GM19193 (cell line): ENCODE results near the gene SPATA12.

Experiments
- POLR2A ChIP-seq: IDR thresholded peaks from 4 replicates; pipeline ENCODE4 v1.6.1; 2011; ENCODE audit not compliant: insufficient read depth, insufficient read length; ENCODE audit errors: extremely low read depth

The SPATA12 gene

GRCh38 chr3:57093489-57093888 is 33.0 kb downstream of the SPATA12 start:
- no peak for TF ChIP-seq POLR2A

GRCh38 chr3:57093971-57094535 is 33.6 kb downstream of the SPATA12 start:
- TF ChIP-seq POLR2A = no peak

DNA sequence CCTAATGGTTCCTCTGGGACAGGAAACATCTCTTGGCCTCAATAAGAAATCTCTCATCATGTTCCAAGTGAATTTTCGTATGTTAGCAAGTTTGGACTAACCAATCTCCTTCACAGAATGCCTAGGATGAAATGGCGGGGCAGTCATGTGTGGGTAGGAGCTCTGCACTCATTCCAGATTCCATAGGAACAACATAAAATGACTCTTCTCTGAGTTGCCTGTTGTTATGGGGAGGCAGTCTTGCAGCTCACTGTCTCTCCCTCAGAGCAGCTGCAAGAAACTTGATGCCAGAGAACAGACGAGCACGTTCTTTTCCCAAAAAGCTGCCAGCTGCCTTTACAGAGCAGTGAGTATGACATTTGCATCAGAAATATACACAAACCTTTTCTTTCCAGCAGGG is 34.1 kb downstream of the SPATA12 start:
- no peak for TF ChIP-seq POLR2A

- no peak for TF ChIP-seq POLR2A
Observed at GRCh38 chr3:57095363-57095762, 34.9 kb downstream of the SPATA12 start.

DNA sequence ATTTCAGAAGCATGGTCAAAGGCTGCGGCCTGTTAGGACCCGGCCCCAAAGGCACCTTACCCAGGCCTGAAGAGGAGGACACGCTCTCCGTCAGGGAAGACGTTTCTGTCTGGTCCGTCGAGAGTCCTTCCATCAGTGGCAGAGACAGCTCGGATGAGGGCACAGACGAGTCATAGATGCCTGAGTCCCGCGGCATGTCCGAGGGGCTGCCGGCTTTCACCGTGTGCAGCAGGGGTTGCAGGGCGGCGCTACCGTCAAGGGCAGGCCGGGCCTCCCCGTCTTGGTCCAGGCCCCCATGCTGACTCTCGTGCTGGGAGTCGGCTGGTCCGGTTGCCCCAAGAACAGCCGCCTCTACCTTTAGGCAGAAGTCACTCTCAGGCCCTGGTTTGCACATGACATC is 37.1 kb downstream of the SPATA12 start:
- TF ChIP-seq POLR2A = no peak

GRCh38 chr3:57098418-57099310 is 38.2 kb downstream of the SPATA12 start:
- no peak for TF ChIP-seq POLR2A

DNA sequence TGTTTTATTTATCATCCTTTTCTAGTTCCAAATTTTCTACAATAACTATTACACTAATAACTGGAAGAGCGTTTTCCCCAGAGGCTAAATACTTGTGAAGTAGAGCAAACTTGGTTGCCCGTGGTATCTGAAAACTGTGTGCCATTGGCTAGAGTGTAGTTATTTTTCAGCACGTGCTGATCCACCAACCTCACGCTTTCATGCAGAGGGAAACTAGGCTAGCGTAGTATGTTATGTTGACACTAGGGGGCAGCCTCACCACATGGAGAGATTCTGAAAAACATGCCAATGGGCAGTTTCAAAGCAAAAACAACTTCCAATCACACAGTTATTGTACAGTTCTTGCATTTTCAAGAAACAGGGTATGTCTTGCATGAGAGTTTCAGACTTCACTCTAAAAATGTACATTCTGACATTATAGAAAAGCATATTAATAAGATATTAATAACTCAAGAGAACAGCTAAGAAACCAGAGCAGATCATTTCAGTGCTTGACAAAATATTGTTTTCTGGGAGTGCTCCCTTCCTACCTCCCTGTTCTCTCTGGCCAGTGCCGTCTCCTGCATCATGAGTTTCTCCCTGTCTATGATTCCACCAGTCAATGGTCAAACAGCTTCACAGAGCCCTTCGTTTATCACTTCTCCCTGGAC is 39.7 kb downstream of the SPATA12 start:
- no peak for TF ChIP-seq POLR2A

DNA sequence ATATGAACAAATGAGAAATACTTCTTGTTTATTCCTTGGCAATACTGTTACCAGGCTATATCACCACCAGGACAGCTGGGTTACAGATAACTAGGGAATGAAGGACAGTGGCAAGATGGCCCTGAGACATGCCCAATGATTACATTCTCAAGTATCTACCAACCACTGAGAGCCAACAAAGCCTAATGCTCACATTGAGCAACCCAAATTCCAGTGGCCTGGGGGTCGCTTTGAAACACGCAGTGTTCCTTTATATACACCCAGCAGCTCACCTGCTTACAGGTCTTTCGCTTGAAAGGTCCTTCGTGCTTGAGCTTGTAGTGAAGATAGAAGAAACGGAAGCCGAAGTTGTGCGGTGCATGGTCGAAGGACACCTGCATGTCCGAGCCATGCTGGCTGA is 45.1 kb downstream of the SPATA12 start:
- TF ChIP-seq POLR2A = no peak

DNA sequence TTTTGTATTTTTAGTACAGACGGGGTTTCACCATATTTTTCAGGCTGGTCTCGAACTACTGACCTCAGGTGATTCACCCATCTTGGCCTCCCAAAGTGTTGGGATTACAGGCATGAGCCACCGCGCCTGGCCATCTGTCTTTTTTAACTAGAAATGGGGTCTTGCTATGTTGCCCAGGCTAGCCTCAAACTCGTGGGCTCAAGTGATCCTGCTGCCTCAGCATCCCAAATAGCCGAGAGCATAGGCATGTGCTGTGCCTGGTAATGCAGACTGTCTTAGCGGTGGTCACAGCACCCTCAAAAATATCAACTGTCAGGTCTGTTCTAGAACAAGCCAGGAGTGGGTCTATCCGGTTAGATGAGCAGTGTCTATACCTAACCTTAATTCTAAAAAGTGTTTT is 48.2 kb downstream of the SPATA12 start:
- TF ChIP-seq POLR2A = no peak

DNA sequence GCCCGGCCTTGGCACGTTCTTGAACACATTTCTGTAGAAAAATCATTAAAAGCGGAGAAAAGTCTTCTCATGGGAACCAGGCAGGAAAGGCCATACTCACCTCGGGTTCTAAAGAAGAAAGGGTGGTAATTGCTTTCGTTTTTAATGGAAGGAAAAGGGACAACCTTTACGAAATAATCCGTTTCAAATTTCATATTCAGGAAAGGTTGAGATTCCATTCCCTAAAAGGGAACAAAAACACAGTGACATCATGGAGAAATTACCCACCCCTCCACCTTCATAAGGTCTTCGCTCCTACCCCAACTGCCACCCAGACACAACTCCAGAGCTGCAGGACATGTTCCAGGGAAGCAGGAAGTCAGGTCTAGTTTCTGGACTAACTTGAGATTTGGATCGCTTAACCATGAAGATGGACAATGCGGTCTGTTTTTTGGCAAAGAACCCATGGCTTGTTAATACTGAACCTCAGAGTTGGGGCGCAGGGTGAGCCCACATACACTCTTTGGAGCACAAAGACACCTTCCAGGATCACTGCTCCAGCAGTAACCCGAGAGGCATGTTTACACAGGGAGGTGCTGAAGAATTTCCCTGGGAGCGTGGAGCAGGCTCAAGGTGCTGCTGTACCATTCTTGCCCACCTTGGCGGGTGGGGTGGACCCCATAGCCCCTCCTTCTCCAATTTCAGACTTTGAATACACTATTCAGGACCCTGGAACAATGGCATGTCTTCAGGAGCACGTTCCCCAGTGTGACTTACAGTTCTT is 49.2 kb downstream of the SPATA12 start:
- TF ChIP-seq POLR2A = no peak

- TF ChIP-seq POLR2A = no peak
Observed at GRCh38 chr3:57110214-57110613, 49.8 kb downstream of the SPATA12 start.

- no peak for TF ChIP-seq POLR2A
Observed at GRCh38 chr3:57110798-57111197, 50.3 kb downstream of the SPATA12 start.

- no peak for TF ChIP-seq POLR2A
Observed at GRCh38 chr3:57112206-57112605, 51.7 kb downstream of the SPATA12 start.

DNA sequence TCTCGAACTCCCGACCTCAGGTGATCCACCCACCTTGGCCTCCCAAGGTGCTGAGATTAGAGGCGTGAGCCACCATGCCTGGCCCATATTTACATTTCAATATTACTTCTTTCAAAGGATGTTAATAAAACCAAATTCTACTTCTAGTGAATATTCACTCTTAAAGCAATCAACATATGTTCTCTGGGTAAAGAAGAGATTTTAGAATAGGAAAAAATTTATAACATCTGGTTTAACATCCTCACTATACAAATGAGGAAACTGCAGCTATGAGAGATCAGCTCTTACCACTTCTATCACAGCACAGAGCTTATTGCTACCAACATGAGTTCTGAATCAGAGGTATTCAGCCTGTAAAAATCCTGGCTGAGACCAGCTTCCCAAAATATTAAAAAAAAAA is 56.0 kb downstream of the SPATA12 start:
- no peak for TF ChIP-seq POLR2A

- TF ChIP-seq POLR2A = no peak
Observed at GRCh38 chr3:57118254-57118653, 57.8 kb downstream of the SPATA12 start.
